ENCODE results near the gene CHRNB2. TPM values are rescaled to one million over a fixed set of nuclear protein-coding genes. Genes with fewer than 3 reads are reported as not detected.

CHRNB2 gene
- total and polyA plus RNA-seq, 9 of the 15 experiments (the other 6 are each of a cell fraction or from before 2014, with no cell fraction given), result 0.01 TPM; not detected in 8

- TF ChIP-seq HNRNPK (IDR thresholded peaks at IDR 0.05; ENCODE audit: low read depth, low read length, poor library complexity, severe bottlenecking), result no peak
- no peak for TF ChIP-seq ZBTB8A (IDR thresholded peaks at IDR 0.05; ENCODE audit: partially characterized antibody)
- TF ChIP-seq, protein P1, sequence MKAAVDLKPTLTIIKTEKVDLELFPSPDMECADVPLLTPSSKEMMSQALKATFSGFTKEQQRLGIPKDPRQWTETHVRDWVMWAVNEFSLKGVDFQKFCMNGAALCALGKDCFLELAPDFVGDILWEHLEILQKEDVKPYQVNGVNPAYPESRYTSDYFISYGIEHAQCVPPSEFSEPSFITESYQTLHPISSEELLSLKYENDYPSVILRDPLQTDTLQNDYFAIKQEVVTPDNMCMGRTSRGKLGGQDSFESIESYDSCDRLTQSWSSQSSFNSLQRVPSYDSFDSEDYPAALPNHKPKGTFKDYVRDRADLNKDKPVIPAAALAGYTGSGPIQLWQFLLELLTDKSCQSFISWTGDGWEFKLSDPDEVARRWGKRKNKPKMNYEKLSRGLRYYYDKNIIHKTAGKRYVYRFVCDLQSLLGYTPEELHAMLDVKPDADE (conservative IDR thresholded peaks at IDR 0.05; ENCODE audit: control insufficient read depth, low read depth, low read length), result 0 out of 2 replicates have a peak, but pooled peaks have one; percentile 65
- TF ChIP-seq SNRNP70 (optimal IDR thresholded peaks at IDR 0.05; ENCODE audit: low read depth, low read length), result no peak
- TF ChIP-seq KAT2B (IDR thresholded peaks at IDR 0.05; ENCODE audit: low read depth, low read length), result no peak
- TF ChIP-seq, protein P2, sequence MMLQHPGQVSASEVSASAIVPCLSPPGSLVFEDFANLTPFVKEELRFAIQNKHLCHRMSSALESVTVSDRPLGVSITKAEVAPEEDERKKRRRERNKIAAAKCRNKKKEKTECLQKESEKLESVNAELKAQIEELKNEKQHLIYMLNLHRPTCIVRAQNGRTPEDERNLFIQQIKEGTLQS (IDR thresholded peaks at IDR 0.05), result no peak
- TF ChIP-seq, protein P2 (CRISPR knock-in tag; conservative IDR thresholded peaks at IDR 0.05), result no peak
- TF ChIP-seq ZNF23 (CRISPR knock-in tag; IDR thresholded peaks at IDR 0.05), result no peak
- no peak for TF ChIP-seq ZNF449 (CRISPR knock-in tag; IDR thresholded peaks at IDR 0.05)
- no peak for TF ChIP-seq PHF21A (IDR thresholded peaks at IDR 0.05; ENCODE audit: borderline replicate concordance, low read depth)
- TF ChIP-seq, protein P3, sequence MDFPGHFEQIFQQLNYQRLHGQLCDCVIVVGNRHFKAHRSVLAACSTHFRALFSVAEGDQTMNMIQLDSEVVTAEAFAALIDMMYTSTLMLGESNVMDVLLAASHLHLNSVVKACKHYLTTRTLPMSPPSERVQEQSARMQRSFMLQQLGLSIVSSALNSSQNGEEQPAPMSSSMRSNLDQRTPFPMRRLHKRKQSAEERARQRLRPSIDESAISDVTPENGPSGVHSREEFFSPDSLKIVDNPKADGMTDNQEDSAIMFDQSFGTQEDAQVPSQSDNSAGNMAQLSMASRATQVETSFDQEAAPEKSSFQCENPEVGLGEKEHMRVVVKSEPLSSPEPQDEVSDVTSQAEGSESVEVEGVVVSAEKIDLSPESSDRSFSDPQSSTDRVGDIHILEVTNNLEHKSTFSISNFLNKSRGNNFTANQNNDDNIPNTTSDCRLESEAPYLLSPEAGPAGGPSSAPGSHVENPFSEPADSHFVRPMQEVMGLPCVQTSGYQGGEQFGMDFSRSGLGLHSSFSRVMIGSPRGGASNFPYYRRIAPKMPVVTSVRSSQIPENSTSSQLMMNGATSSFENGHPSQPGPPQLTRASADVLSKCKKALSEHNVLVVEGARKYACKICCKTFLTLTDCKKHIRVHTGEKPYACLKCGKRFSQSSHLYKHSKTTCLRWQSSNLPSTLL (IDR thresholded peaks at IDR 0.05), result no peak
- TF ChIP-seq, protein P4, sequence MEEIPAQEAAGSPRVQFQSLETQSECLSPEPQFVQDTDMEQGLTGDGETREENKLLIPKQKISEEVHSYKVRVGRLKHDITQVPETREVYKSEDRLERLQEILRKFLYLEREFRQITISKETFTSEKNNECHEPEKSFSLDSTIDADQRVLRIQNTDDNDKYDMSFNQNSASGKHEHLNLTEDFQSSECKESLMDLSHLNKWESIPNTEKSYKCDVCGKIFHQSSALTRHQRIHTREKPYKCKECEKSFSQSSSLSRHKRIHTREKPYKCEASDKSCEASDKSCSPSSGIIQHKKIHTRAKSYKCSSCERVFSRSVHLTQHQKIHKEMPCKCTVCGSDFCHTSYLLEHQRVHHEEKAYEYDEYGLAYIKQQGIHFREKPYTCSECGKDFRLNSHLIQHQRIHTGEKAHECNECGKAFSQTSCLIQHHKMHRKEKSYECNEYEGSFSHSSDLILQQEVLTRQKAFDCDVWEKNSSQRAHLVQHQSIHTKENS (CRISPR knock-in tag; IDR thresholded peaks at IDR 0.05), result no peak
- TF ChIP-seq JUND (IDR thresholded peaks at IDR 0.05; ENCODE audit: borderline replicate concordance, low read depth, low read length), result no peak
- TF ChIP-seq JUND (tag; IDR thresholded peaks at IDR 0.05; ENCODE audit: borderline replicate concordance, low read depth, low read length), result no peak
- no peak for TF ChIP-seq NKRF (IDR thresholded peaks at IDR 0.05; ENCODE audit: borderline replicate concordance)
- no peak for TF ChIP-seq HNRNPL (IDR thresholded peaks at IDR 0.05; ENCODE audit: low read depth, low read length)
- peak in 1 of 2 experiments; percentile 58; a peak in 1 of 4 replicates for TF ChIP-seq SRF (CRISPR knock-in tag; IDR thresholded peaks at IDR 0.05)
- no peak for TF ChIP-seq CREBBP (IDR thresholded peaks at IDR 0.05; ENCODE audit: low read depth, low read length)
Observed at GRCh38 chr1:154567386-154568156, at the start of gene CHRNB2 (continued).
